ENCODE results near the gene RUNX2.

GRCh38 chr6:45428727-45429126 lies 100.6 kb downstream of the RUNX2 start:
- TF ChIP-seq CTCF (IDR thresholded peaks at IDR 0.05) (no peak), EZH2 (IDR thresholded peaks at IDR 0.05; ENCODE audit: borderline replicate concordance, insufficient read depth, low read depth, low read length, poor library complexity, severe bottlenecking) (no peak)
